ENCODE data around the gene ATP11B. TPM values are rescaled to one million over a fixed set of nuclear protein-coding genes. Genes with fewer than 3 reads are reported as not detected.
A peak's percentile ranks its signal among the peaks of the same experiment; 100 is the strongest.

ATP11B gene
- total and polyA plus RNA-seq, 10 of the 15 experiments (the other 5 are each of a cell fraction or from before 2014, with no cell fraction given): 10.3 to 66.9 (median 36.7) TPM

- TF ChIP-seq ZNF592 (IDR thresholded peaks at IDR 0.05) (no peak), ZNF384 (IDR thresholded peaks at IDR 0.05; ENCODE audit: borderline replicate concordance, low read depth, low read length) (no peak)
Measured at GRCh38 chr3:182941719-182942118, 148.4 kb downstream of the ATP11B start (continued).

DNA sequence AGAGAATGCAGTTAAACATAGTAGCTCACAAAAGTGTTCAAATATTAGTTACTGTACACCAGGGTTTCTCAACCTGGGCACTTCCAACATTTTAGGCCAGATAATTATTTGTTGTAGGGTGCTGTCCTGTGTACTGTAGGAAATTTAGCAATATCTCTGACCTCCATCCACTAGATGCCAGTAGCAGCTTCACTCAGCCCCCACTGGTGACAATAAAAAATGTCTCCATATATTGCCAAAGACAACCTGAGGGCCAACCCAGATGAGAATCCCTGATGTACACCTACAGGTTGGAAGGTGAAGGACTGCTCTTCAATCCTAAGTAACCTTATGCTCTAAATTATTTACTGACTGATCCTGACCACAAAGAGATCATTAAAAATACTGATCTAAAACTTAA, 154.6 kb downstream of the ATP11B start:
- no peaks in the 10 kb centered on the region for H3K79me2 ChIP-seq (ENCODE audit: control insufficient read depth, insufficient read depth, low read length)
- no TSS peak for BruUV-seq (replicated peaks)
- H3K4me3 ChIP-seq: no peak overlapping the region
- no peak for FAIRE-seq
- H3K9ac ChIP-seq (ENCODE audit: control insufficient read depth, insufficient read depth, low read length): no peak overlapping the region
- ChIA-PET SMC1A (ENCODE audit: uncharacterized antibody, unreplicated experiment) (interaction anchor here (1.0 to 2.0 kb wide), 4 partner anchors 11 to 32 kb away, joined by 3 to 5 read pairs (median 4); no protein-coding TSS in a partner anchor), RAD21 (ENCODE audit: unreplicated experiment) (no interaction called here), CTCF (interaction anchor here (2.3 kb wide), 1 partner anchor 12 kb away, joined by 10 read pairs; no protein-coding TSS in a partner anchor), POLR2A (no interaction called here)
- intact Hi-C loops (cut with micrococcal nuclease; ENCODE audit: unreplicated experiment): no loop called here
- no peaks in the 10 kb centered on the region for H3K27me3 ChIP-seq (replicated peaks in 1 of 2; ENCODE audit: control insufficient read depth in 2 of 2, insufficient read depth in 2 of 2, low read length in 1 of 2)
- DNase-seq (ENCODE audit: low read depth, low spot score): no peak
- no peak overlapping the region for H2AFZ ChIP-seq (ENCODE audit: control insufficient read depth, low read depth, low read length)
- in situ Hi-C loops (cut with MboI): no loop called here
- H4K20me1 ChIP-seq (ENCODE audit: control insufficient read depth, insufficient read depth): no peaks in the 10 kb centered on the region
- no peak overlapping the region for H3K4me2 ChIP-seq (ENCODE audit: control insufficient read depth, insufficient read depth)
- H3K27ac ChIP-seq (ENCODE audit: control insufficient read depth, insufficient read depth): no peak overlapping the region
- ATAC-seq: peak; percentile 86
- no peaks in the 10 kb centered on the region for H3K4me1 ChIP-seq (ENCODE audit: control insufficient read depth, insufficient read depth, low read length)
- H3K36me3 ChIP-seq (ENCODE audit: control insufficient read depth in 2 of 2, insufficient read depth in 2 of 2, low read length in 1 of 2): peaks cover 0 to 5% of the 10 kb centered on the region in 2 experiments; a peak in 2 of 4 replicates
- no peaks in the 10 kb centered on the region for H3K9me3 ChIP-seq (replicated peaks; ENCODE audit: control insufficient read depth, insufficient read depth, low read length)
- TF ChIP-seq FOXK2 (IDR thresholded peaks at IDR 0.05) (no peak), CREM (IDR thresholded peaks at IDR 0.05; ENCODE audit: low read depth) (no peak), HSF1 (IDR thresholded peaks at IDR 0.05; ENCODE audit: low read depth, low read length) (no peak), RAD21 (IDR thresholded peaks at IDR 0.05; ENCODE audit: insufficient read depth, low read depth, low read length) (peak; percentile 30), ZSCAN29 (IDR thresholded peaks at IDR 0.05) (no peak), ASH2L (IDR thresholded peaks at IDR 0.05; ENCODE audit: borderline replicate concordance, low read depth) (no peak)
- TF ChIP-seq, protein P1, sequence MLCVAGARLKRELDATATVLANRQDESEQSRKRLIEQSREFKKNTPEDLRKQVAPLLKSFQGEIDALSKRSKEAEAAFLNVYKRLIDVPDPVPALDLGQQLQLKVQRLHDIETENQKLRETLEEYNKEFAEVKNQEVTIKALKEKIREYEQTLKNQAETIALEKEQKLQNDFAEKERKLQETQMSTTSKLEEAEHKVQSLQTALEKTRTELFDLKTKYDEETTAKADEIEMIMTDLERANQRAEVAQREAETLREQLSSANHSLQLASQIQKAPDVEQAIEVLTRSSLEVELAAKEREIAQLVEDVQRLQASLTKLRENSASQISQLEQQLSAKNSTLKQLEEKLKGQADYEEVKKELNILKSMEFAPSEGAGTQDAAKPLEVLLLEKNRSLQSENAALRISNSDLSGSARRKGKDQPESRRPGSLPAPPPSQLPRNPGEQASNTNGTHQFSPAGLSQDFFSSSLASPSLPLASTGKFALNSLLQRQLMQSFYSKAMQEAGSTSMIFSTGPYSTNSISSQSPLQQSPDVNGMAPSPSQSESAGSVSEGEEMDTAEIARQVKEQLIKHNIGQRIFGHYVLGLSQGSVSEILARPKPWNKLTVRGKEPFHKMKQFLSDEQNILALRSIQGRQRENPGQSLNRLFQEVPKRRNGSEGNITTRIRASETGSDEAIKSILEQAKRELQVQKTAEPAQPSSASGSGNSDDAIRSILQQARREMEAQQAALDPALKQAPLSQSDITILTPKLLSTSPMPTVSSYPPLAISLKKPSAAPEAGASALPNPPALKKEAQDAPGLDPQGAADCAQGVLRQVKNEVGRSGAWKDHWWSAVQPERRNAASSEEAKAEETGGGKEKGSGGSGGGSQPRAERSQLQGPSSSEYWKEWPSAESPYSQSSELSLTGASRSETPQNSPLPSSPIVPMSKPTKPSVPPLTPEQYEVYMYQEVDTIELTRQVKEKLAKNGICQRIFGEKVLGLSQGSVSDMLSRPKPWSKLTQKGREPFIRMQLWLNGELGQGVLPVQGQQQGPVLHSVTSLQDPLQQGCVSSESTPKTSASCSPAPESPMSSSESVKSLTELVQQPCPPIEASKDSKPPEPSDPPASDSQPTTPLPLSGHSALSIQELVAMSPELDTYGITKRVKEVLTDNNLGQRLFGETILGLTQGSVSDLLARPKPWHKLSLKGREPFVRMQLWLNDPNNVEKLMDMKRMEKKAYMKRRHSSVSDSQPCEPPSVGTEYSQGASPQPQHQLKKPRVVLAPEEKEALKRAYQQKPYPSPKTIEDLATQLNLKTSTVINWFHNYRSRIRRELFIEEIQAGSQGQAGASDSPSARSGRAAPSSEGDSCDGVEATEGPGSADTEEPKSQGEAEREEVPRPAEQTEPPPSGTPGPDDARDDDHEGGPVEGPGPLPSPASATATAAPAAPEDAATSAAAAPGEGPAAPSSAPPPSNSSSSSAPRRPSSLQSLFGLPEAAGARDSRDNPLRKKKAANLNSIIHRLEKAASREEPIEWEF (IDR thresholded peaks at IDR 0.05; ENCODE audit: insufficient replicate concordance, low read depth, low read length): no peak
